ENCODE data around the gene TLCD2.

- TF ChIP-seq CTCF (conservative IDR thresholded peaks at IDR 0.05; ENCODE audit: low read depth, low read length) = no peak
- no peak for TF ChIP-seq EZH2 (IDR thresholded peaks at IDR 0.05; ENCODE audit: borderline replicate concordance, low read depth, low read length, poor library complexity, severe bottlenecking)
Observed at GRCh38 chr17:1710807-1711553, 803 bp upstream of the TLCD2 start.
